Measurements from ENCODE around the gene ASTL.

Gene ASTL

GRCh38 chr2:96074156-96074555 is 64.1 kb downstream of the ASTL start:
- DNase-seq, result no peak

- DNase-seq, result no peak
Observed at GRCh38 chr2:96073170-96073775, 65.0 kb downstream of the ASTL start.
